ENCODE data around the gene TAGLN. TPM values are rescaled to one million over a fixed set of nuclear protein-coding genes. Genes with fewer than 3 reads are reported as not detected.

Gene TAGLN
- polyA plus RNA-seq, 1 experiment, result 3,100 TPM

DNA sequence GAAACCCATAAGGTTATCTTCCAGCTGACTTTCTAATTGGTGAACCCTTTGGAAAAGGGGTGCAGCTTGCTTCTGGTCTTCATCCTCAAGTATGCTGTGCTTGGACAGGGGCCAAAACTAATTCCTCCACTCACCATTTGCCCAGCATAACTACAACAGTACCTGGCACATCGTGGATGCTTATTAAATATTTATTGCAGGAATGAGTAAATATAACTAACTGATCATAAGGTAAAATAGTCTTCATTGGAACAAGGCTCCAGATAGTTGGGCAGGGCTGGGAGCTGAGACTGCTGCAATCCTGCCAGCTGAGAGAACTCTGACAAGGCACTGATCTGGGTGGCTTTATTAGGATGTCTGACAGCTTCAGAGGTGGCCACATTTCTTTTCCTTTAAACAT, 23.0 kb upstream of the TAGLN start:
- CTCF ChIA-PET, result no interaction called here
- no peaks in the 10 kb centered on the region for H3K27me3 ChIP-seq (ENCODE audit: control insufficient read depth, insufficient read depth, low read length)
- no peak overlapping the region for H3K4me3 ChIP-seq (ENCODE audit: low read depth, low read length)
- TF ChIP-seq, protein P1, sequence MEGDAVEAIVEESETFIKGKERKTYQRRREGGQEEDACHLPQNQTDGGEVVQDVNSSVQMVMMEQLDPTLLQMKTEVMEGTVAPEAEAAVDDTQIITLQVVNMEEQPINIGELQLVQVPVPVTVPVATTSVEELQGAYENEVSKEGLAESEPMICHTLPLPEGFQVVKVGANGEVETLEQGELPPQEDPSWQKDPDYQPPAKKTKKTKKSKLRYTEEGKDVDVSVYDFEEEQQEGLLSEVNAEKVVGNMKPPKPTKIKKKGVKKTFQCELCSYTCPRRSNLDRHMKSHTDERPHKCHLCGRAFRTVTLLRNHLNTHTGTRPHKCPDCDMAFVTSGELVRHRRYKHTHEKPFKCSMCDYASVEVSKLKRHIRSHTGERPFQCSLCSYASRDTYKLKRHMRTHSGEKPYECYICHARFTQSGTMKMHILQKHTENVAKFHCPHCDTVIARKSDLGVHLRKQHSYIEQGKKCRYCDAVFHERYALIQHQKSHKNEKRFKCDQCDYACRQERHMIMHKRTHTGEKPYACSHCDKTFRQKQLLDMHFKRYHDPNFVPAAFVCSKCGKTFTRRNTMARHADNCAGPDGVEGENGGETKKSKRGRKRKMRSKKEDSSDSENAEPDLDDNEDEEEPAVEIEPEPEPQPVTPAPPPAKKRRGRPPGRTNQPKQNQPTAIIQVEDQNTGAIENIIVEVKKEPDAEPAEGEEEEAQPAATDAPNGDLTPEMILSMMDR (IDR thresholded peaks at IDR 0.05; ENCODE audit: low read depth, low read length), result no peak
- no peaks in the 10 kb centered on the region; the same call in 1 of the 2 replicates for H3K9me3 ChIP-seq (ENCODE audit: control insufficient read depth, insufficient read depth, low read length)
- POLR2A ChIA-PET, result interaction anchor here (0.6 to 0.8 kb wide), 4 partner anchors 30 to 296 kb away, joined by 4 to 7 read pairs (median 6); no protein-coding TSS in a partner anchor
- no peak overlapping the region for H3K27ac ChIP-seq (ENCODE audit: low read depth, low read length)
- DNase-seq (ENCODE audit: low read depth, low spot score), result no peak

DNA sequence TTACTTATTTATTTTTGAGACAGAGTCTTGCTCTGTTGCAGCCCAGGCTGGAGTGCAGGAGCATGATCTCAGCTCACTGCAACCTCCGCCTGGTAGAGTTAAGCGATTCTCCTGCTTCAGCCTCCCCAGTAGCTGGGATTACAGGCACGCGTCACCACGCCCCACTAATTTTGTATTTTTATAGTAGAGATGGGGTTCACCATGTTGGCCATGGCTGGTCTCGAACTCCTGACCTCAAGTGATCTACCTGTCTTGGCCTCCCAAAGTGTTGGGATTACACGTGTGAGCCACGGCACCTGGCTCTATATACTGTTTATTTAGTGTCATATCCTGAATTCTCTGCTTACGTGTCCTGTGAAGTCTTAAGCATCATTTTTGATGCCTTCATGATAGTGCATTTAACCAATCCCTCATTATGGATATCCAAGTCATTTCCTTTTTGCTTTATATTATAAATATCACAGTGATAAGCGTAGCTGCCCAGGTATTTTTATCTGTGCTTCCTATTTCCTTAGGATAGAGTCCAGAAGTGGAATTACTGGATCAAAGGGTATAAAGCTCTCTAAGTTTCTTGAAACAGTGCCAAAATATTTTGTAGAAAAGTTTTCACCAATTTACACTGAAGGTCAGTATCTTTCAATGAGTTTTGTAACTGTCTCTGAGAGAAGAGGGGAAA, 21.5 kb upstream of the TAGLN start:
- Histone ChIP-seq H3K27me3 (ENCODE audit: control insufficient read depth, insufficient read depth, low read length) (no peaks in the 10 kb centered on the region), H3K9me3 (ENCODE audit: control insufficient read depth, insufficient read depth, low read length) (no peaks in the 10 kb centered on the region; the same call in 1 of the 2 replicates), H3K4me3 (ENCODE audit: low read depth, low read length) (peak overlapping the region; percentile 76), H3K27ac (ENCODE audit: low read depth, low read length) (no peak overlapping the region)
- DNase-seq (ENCODE audit: low read depth, low spot score), result no peak
- CTCF ChIA-PET, result interaction anchor here (1.1 to 6.5 kb wide), 4 partner anchors 11 to 48 kb away, joined by 3 to 70 read pairs (median 6); no protein-coding TSS in a partner anchor
- TF ChIP-seq, protein P1 (IDR thresholded peaks at IDR 0.05; ENCODE audit: low read depth, low read length), result no peak
- POLR2A ChIA-PET, result interaction anchor here (0.7 to 2.7 kb wide), 4 partner anchors 23 to 390 kb away, joined by 3 to 18 read pairs (median 10); partner anchors contain the start of genes PAFAH1B2 and ZPR1

DNA sequence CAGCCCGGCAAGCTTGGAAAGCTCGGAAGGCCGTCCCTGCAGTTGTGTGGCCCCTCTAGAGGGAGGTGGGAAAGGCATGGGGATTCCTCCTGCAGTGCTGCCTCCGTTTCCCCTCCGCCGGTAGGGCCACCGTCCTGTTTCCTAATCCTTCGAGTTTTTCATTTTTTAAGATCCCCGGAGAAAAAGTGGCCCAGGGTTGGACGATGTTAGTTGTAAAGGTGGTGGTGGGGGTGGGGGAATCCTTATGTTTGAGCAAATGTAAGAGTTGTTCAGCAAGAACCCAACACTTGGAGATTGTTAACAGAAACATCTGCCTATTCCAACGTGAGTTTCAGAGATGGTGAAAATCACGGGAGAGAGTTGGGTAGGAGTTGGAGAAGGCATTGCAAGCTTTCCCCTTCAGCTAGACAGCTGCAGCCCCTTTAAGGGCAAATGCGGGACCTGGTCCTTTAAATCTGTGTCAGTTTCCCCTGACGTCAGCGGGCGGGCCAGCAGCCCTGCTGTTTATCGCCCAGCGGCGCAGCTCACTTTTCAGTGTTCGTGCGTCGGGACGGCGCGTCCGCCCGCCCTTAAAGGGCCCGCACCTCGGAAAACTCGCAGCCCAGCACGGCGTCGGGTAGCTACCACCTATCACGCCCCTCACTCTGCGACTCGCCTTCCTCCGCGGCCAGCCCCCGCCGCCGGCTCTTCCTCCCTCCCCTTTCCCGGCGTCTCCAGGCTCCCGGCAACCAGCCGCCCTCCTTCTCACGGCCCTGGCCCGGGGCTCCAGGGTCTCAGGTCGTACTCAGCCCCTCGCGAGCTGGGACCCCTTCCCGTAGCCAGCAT, 20.7 kb upstream of the TAGLN start, which contains the start of gene SIDT2:
Gene SIDT2, plus strand, starts transcription at position 534 of the 825 bp plus-strand sequence. CDS start 521 bp downstream, outside the sequence.
- TF ChIP-seq, protein P1 (IDR thresholded peaks at IDR 0.05; ENCODE audit: low read depth, low read length), result no peak

DNA sequence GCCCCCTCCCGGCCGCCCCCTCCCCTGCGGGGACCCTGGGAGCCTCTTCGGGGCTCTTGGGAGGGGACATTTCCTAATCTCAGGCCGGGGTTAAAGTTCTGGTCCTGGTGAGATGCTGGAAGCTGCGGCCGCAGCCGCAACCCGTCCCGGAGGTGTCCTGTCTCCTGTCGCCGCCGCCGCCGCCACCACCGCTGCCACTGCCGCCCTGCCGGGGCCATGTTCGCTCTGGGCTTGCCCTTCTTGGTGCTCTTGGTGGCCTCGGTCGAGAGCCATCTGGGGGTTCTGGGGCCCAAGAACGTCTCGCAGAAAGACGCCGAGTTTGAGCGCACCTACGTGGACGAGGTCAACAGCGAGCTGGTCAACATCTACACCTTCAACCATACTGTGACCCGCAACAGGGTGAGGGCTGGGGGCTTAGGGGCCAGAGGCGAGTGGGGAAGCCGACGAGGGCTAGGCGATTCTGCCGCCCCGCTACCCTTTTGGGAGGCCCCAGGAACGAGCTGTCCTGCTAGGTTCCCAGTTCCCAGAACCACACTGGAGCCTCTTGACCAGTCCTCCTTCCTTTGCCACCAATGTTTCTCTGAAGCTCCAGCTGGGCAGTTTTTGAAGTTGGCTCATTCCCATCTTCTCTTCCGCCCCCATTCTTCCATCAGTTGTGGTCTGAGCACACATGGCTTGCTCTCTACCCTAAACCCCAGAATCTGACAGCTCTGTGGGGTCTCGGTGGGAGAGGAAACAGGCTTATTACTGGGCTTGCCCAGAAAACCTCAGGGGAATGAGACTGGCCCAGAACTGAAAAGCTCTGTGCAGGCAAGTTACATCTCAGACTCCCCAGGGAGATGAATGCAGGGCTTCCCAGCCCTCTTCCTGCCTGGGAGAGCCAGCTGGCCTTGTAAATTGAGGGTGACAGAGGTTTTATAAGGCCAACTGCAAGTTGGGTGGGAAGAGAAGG, 19.8 kb upstream of the TAGLN start:
- no peaks in the 10 kb centered on the region; the same call in 1 of the 2 replicates for H3K9me3 ChIP-seq (ENCODE audit: control insufficient read depth, insufficient read depth, low read length)

More for the DNA sequence above, 20.7 kb upstream of the TAGLN start, which contains the start of gene SIDT2:
- POLR2A ChIA-PET, result interaction anchor here (0.7 to 2.7 kb wide), 9 partner anchors 8 to 391 kb away, joined by 3 to 20 read pairs (median 4); partner anchors contain the start of genes PAFAH1B2, PCSK7, RNF214 and ZPR1
- no peaks in the 10 kb centered on the region for H3K27me3 ChIP-seq (ENCODE audit: control insufficient read depth, insufficient read depth, low read length)
- DNase-seq (ENCODE audit: low read depth, low spot score), result peak; percentile 86
- CTCF ChIA-PET, result interaction anchor here (1.1 to 6.5 kb wide), 6 partner anchors 12 to 52 kb away, joined by 3 to 70 read pairs (median 12); no protein-coding TSS in a partner anchor
- peak within 1 kb of the TSS; percentile 65 for H3K27ac ChIP-seq (ENCODE audit: low read depth, low read length)
- peak within 1 kb of the TSS; percentile 76 for H3K4me3 ChIP-seq (ENCODE audit: low read depth, low read length)
- H3K9me3 ChIP-seq (ENCODE audit: control insufficient read depth, insufficient read depth, low read length), result no peaks in the 10 kb centered on the region; the same call in 1 of the 2 replicates

More for the DNA sequence above, 19.8 kb upstream of the TAGLN start:
- H3K4me3 ChIP-seq (ENCODE audit: low read depth, low read length), result peak overlapping the region; percentile 76
- H3K27me3 ChIP-seq (ENCODE audit: control insufficient read depth, insufficient read depth, low read length), result no peaks in the 10 kb centered on the region
- TF ChIP-seq, protein P1 (IDR thresholded peaks at IDR 0.05; ENCODE audit: low read depth, low read length), result no peak
- CTCF ChIA-PET, result interaction anchor here (0.6 to 6.5 kb wide), 10 partner anchors 10 to 388 kb away, joined by 3 to 70 read pairs (median 8); partner anchors contain the start of gene APOA5
- POLR2A ChIA-PET, result interaction anchor here (0.7 to 2.7 kb wide), 8 partner anchors 9 to 350 kb away, joined by 3 to 20 read pairs (median 6); partner anchors contain the start of genes APOC3, PAFAH1B2, PCSK7 and RNF214
- DNase-seq (ENCODE audit: low read depth, low spot score), result no peak
- peak overlapping the region; percentile 65 for H3K27ac ChIP-seq (ENCODE audit: low read depth, low read length)
